Fibroblast of skin of right quadriceps (primary cell): ENCODE results near the gene ATG13.
A peak's percentile ranks its signal among the peaks of the same experiment; 100 is the strongest.
"Not testable (repeated sequence)": the region's sequence is repeated elsewhere in the genome, so short reads cannot be mapped to it uniquely, and the experiment has no call there.

ENCODE experiments used
- DNase-seq: peaks from one replicate; pipeline ENCODE4 v3.0.0-alpha.2; 2013

Gene ATG13

DNA sequence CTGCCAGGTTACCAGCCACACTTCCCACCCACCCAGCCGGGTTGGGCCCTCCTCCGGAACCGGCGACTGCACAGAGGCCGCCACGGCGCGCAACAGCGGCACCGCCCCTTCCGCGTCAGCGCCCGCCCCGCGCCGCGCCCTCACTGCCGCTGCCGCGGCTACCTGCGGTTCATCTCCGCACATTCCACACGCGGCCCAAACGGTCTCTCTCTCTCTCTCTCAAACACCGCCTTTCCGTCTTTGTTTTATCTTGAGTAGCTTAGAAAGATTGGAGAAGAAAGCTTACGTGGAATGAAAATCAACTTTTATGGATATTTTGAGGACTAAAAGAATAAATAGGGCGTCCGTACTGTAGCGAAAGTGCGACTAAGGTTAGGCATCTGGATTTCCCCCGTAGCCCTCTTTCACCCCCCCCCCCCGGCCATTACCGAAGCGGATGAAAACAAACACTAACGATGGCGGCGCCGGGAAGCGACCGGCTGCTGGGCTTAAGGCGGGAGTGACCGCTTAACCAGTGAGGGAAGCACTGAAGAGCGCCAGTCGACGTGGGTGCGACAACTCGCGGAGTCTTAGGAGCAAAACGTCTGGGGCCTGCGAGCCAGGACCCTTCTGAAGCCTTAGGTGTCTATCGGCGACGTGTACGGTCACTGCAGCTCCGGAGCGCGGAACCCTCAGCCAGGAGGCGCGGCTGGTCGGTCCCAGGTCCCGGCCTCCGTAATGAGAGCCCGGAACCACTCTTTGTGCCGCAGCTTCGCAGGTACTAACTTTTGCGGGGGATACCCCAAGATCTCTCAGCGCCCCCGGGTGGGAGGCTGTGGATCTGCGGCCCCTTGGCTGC lies at the start of gene ATG13, which contains the start of gene HARBI1:
TSS of gene ATG13 (plus strand) at position 420 of the 838 bp plus-strand sequence. CDS start 26,739 bp downstream, outside the sequence.
TSS of gene HARBI1 (minus strand) at position 94 of the 838 bp plus-strand sequence. CDS start 990 bp downstream, outside the sequence.
- DNase-seq, result peak; percentile 91

DNA sequence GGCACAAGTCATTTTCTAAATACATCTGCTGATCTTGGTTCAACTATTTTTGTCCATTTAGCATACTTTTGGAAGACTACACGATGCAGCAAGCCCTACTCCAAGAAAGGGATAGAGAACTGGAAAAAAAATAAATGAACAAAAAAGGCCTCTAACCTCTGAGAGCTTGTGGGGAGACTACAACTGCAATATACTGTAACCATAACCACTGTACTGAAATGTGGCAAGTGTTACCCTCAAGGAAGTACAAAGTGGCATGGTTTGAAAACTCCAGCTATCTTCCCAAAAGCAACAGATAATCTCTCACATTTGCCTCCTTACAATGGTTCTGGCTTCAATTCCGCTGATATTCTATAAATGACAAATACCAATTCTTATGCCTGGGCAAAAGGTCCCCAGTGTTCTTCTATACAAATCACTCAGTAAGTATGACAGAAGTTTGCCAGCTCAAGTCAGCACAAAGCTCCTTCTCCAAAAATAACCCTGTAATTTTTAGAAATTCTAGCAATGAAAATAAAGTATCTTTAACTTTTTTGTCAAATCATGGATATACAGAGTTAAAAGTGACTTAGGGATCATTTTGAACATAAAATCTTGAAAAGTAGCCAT lies 46.5 kb upstream of the ATG13 start:
- no peak for DNase-seq

GRCh38 chr11:46574656-46575055 lies 42.7 kb upstream of the ATG13 start:
- DNase-seq, result no peak

DNA sequence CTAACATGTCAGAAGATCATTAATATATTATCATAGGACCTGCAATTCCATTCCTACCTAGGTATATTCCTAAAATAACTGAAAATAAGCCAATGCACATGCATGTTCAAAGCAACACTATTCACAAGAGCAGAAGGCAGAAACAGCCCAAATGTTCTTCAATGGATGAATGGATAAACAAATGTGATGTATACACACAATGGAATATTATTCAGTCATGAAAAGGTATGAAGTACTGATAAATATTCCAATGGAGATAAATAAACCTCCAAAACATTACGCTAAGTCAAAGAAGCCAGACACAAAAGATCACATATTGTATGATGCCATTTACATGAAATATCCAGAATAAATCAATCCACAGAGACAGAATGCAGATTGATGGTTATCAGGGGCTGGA lies 40.3 kb upstream of the ATG13 start:
- DNase-seq, result no peak

- no peak for DNase-seq
Measured at GRCh38 chr11:46582588-46582987, 34.8 kb upstream of the ATG13 start.

DNA sequence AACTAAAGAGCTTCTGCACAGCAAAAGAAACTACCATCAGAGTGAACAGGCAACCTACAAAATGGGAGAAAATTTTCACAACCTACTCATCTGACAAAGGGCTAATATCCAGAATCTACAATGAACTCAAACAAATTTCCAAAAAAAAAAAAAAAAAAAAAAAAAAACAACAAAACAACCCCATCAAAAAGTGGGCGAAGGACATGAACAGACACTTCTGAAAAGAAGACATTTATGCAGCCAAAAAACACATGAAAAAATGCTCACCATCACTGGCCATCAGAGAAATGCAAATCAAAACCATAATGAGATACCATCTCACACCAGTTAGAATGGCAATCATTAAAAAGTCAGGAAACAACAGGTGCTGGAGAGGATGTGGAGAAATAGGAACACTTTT lies 33.8 kb upstream of the ATG13 start:
- not testable (repeated sequence) for DNase-seq

DNA sequence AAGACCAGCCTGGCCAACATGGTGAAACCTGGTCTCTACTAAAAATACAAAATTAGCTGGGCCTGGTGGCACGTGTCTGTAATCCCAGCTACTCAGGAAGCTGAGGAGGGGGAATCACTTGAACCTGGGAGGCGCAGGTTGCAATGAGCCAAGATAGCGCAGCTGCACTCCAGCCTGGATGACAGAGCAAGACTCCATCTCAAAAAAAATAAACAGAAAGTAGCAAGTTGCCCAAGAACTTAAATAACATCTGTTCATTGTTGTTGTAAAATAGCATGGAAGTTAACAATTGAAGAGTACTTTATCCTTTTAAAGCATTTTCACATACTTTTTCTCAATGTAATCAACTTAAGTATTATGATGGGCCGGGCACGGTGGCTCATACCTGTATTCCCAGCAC lies 29.2 kb upstream of the ATG13 start:
- DNase-seq, result no peak

DNA sequence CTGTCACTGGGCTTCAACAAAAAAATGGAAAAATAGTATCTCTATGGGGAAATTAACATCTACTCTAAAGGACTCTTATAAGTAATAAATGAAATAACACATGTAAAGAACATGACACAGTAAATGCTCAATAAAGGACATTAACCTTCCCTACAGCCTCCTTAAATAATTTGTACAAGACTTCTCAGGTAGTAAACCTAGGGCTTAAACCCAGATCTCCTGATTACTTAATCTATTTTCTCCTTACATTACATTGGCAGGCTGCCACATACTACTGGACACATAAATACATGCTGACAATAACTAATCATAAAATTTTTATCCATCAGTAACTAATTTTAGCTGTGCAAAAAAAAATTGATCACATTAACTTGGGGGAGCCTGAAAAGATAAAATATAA lies 28.4 kb upstream of the ATG13 start:
- DNase-seq, result no peak

GRCh38 chr11:46590740-46591605 lies 26.4 kb upstream of the ATG13 start:
- peak; percentile 16 for DNase-seq

DNA sequence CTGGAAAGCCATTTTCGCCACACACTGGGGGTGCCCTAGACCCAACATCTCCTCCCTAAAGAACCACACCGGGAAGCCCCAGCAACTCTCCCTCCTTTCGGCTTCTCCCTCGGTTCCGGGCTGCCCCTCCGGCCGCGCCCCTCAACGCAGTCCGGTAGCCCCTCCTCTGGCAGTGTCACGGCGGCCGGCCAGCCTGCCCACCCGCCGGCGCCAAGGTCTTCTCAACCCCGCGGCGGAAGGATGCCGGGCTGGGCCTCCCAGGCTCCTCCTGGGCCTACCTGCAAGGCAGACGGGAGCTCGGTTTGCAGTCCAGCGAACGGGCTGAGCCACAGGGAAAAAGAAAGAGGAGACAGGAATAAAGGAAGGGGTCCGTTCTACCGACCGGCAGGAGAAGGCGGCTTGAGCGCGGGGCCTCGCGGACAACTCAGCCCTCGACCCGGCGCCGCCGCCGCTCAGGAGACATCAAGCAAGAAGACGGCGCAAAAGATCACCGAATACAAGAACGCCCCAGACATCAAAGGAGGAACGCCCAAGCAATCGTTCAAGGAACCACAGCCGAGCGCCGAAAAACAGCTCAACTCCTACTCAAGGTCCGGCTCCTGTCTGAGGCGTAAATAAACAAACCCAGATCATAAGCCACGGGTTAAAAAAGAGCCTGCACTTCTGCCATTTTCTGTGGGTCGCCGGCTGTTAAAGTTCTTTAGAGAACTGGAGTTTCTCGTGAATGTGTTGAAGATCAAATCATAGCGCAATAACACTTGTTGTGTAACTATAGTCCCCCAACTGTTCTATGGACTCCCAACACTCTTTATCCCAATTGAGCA lies 23.6 kb upstream of the ATG13 start, which contains the start of gene AMBRA1:
TSS of gene AMBRA1 (minus strand) at position 474 of the 824 bp plus-strand sequence. CDS start 45,643 bp downstream, outside the sequence.
- peak; percentile 90 for DNase-seq

- DNase-seq, result no peak
Measured at GRCh38 chr11:46594374-46594700, 23.0 kb upstream of the ATG13 start.

DNA sequence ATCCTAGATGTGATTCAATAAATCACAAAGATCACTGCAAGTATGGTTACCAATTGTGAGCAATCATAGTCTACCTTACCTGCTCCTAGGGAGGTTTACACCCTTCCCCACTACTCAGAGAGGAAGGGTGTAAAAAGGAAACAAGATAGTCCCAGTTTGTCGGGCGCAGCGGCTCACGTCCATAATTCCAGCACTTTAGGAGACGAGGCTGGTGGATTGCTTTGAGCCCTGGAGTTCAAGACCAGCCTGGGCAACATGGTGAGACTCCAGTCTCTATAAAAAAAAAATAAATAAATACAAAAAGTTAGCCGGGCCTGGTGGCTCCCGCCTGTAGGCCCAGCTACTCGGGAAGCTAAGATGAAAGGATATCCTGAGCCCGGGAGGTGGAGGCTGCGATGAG lies 22.6 kb upstream of the ATG13 start:
- DNase-seq, result no peak

GRCh38 chr11:46597155-46597554 lies 20.2 kb upstream of the ATG13 start:
- no peak for DNase-seq

DNA sequence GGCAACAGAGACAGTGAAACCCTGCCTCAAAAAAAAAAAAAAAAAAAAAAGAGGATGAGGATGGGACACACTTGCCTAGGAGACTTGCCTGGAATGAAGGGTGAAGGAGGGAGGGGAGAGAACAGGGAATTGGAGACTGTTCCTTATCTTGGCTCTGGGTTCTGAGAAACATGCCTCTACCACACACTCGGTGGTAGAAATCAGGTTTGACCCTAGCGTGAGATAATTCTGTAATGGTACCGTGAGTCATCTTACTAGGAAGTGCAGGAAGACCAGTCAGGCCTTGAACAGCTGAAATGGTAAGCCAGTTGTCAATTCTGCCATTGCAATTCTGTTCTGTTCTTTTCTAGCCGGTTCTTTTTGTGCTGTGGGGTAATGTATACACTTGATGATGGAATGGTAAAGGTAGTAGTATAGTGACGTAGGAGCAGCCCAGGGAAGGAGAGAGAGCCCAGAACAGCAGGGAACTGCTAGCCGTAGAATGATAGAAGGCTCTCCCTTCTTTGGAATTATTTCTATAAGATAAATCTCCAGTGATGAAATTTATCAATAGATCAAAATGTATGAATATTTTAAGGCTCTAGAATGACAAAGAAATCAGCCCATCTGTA lies 19.6 kb upstream of the ATG13 start:
- no peak for DNase-seq

DNA sequence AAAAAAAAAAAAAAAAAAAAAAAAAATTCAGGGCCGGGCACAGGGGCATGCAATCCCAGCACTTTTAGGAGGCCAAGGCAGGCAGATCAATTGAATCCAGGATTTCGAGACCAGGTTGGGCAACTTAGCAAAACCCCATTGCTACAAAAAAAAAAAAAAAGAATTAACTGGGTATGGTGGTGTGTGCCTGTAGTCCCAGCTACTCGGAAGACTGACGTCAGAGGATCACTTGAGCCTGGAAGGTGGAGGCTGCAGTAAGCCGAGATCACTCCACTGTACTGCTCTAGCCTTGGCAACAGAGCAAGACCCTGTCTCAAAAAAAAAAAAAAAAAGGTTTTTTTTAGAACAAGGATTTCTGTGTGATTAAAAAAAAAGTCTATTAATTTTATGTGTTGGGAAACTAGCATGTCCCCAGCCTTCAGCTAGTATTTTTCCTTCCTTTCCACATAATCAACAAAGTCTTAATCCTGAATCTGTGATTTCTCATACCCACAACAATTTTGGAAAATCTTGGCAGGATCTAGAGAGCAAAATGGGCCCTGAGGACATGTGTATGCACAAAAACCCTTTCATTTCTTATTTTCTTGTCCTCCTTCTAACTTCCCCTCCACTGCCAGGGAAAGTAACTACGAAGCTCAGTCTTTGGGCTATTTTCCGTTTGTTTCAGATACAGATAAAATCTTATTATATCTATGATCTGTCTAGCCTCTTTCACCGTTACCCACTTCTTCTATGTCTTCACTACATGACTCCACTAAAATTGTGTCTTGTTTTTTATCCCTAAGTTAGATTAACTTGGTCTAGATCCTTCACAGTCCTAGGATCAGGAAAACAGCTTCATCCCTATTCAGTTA lies 17.8 kb upstream of the ATG13 start:
- DNase-seq, result no peak

DNA sequence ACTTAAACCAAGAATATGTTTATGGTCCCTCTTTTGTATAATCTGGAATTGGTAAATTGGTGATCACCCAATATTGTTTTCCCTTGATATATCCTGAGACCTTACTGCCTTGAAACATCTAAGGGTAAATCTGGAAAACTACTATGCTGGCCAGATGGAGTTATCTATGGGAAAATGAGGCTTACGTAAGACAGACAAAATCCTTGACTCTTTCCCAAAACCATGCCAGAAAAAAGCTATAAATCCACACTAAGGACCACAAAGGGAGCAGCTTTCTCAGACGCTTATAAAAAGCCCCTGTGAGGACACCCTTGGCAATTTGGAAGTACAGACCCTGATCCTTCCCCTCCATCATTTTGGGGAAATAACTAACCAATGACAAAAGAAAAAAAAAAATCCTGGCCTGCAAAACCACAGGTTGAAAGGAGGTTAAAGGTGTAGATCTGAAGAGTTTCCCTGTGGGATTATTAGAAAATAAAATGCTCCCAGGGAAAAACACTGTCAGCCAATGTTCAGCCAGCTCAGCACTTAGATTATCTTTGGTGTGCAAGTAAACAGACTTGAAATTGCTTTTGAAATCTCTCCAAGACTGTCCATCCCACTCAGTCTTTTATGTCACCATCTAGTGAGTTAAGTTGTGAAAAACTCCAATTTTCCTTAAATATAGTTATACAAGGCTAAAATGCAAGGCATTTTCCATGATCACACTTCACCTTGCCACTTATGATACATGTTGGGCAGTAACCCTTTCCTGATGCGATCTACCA lies 17.0 kb upstream of the ATG13 start:
- DNase-seq, result no peak

GRCh38 chr11:46601129-46601528 lies 16.2 kb upstream of the ATG13 start:
- DNase-seq, result no peak

DNA sequence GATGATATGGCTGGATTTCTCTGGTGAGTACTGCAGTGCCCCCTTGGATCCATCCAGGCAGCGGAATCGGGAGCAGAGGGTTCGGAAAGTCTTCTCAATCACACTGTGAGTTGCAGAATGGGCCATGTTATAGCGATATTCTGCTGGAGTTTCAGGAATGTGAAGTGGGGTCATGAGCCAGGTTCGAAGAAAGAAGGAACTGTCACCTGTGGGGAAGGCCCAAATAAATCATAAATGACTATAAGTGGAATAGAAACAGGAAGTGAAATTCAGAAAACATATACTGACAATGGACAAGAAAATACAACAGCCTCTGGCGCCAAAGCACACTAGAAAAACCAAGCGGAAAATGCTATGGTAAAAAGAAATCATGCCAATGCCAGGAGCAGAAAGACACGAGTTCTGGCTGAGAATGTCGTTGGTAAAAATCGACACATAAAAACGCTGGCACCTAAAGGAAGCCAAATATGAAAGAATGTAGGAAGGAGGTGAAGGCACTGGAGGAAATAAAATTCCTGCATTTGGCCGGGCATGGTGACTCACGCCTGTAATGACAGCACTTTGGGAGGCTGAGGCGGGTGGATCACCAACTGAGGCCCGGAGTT lies 13.5 kb upstream of the ATG13 start:
- no peak for DNase-seq

GRCh38 chr11:46604796-46605195 lies 12.6 kb upstream of the ATG13 start:
- DNase-seq, result no peak

DNA sequence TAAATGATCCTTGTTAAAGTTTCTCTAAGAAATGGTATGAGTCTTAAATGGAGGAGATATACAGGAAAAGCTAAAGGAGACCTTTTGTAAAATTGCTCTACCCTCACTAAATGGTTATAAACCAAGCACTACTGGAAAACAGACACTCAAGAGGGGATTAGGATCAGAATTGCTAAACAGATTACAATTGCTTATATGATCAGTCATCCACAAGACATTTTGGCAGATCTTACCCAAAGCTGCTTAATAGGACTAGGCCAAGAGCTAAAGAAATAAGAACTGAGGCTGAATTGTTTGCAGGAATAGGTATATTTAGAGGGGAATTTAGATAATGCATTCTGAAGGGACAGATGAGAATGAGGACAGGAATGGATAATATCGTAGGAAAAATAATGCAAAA lies 9.8 kb upstream of the ATG13 start:
- no peak for DNase-seq
